HepG2 (cell line): ENCODE measurements around the gene WDR18. TPM values are rescaled to one million over a fixed set of nuclear protein-coding genes. Genes with fewer than 3 reads are reported as not detected.

Experiments used
- ATAC-seq: fragments of 200-7000 bp; cut with Tn5 transposase; 3 replicates; pipeline ENCODE4 v1.9.1; 2020; ENCODE audit warnings: mild to moderate bottlenecking, moderate library complexity
- BruUV-seq: library from RNA; stranded (reverse); fragments of 400-500 nt; replicated peaks from 2 replicates; lab custom pipeline; 2021; lab: Mats Ljungman, UMichigan
- CTCF ChIA-PET: fragments of 300-600 bp; formaldehyde crosslinking; extraction: SDS; loops from one replicate; lab custom pipeline; 2021; ENCODE audit warnings: low total read pairs, inconsistent platforms, low intra/inter-chr PET ratio; lab: Yijun Ruan, JAX
- POLR2A ChIA-PET: fragments of 350-600 bp; sonication (Branson Sonifier 250); formaldehyde crosslinking; loops from one replicate; lab custom pipeline; 2020; ENCODE audit warnings: antibody characterized with exemption, inconsistent platforms; lab: Yijun Ruan, JAX
- DNase-seq: peaks from one replicate; pipeline ENCODE4 v3.0.0-alpha.2; 2015; ENCODE audit warnings: low spot score
- FAIRE-seq: peaks from 3 replicates; lab custom pipeline; 2011; peaks lifted over from hg19 to GRCh38; lab: Jason Lieb, UNC
- H2AFZ ChIP-seq: one replicate; pipeline ENCODE4 v1.6.1; 2011; ENCODE audit warnings: low read length, inconsistent platforms
- H3K27ac ChIP-seq: fragments of 300-600 bp; 3 replicates; pipeline ENCODE4 v1.8.0; 2011; ENCODE audit warnings: mixed run types, mild to moderate bottlenecking, mixed read lengths, low read length, inconsistent platforms; ENCODE audit not compliant: insufficient read depth; ENCODE audit errors: extremely low read length
- H3K27me3 ChIP-seq, 2 experiments: fragments of 200-600 bp in 1 of 2; 2 replicates in 1 of 2; 3 replicates in 1 of 2; pipeline versions ENCODE4 v1.6.0 to v1.8.0; 2011; ENCODE audit warnings: low read length in 2 of 2, mild to moderate bottlenecking in 2 of 2, moderate library complexity in 2 of 2, inconsistent platforms in 1 of 2; ENCODE audit not compliant: insufficient read depth in 2 of 2, control insufficient read depth in 1 of 2
- H3K36me3 ChIP-seq, 2 experiments: fragments of 200-600 bp in 1 of 2; replicated peaks in 1 of 2; 2 replicates in 1 of 2; 3 replicates in 1 of 2; pipeline versions ENCODE4 v1.5.1 to v1.8.0; 2011; ENCODE audit warnings: low read length in 2 of 2, inconsistent platforms in 1 of 2; ENCODE audit not compliant: insufficient read depth in 2 of 2, control insufficient read depth in 1 of 2
- H3K4me1 ChIP-seq: 2 replicates; pipeline ENCODE4 v1.5.1; 2012; ENCODE audit warnings: low read length, inconsistent platforms; ENCODE audit not compliant: insufficient read depth
- H3K4me2 ChIP-seq: 2 replicates; pipeline ENCODE4 v1.6.0; 2011; ENCODE audit warnings: low read depth, low read length, inconsistent platforms
- H3K4me3 ChIP-seq, 3 experiments: fragments of 200-600 bp in 1 of 3; sonication (generic), shearing (Covaris generic) in 1 of 3; replicated peaks in 1 of 3; 2 replicates each; pipeline ENCODE4 v1.5.1; 2011 to 2016; ENCODE audit warnings: low read length in 3 of 3, inconsistent platforms in 2 of 3, low read depth in 2 of 3, mild to moderate bottlenecking in 2 of 3, control low read depth in 1 of 3, mixed read lengths in 1 of 3; ENCODE audit not compliant: insufficient read depth in 1 of 3
- H3K79me2 ChIP-seq: one replicate; pipeline ENCODE4 v1.6.1; 2011; ENCODE audit warnings: low read length, inconsistent platforms; ENCODE audit not compliant: insufficient read depth
- H3K9ac ChIP-seq: 2 replicates; pipeline ENCODE4 v1.6.0; 2011; ENCODE audit warnings: mild to moderate bottlenecking, low read depth, low read length, inconsistent platforms; ENCODE audit not compliant: insufficient read depth
- H3K9me3 ChIP-seq: 2 replicates; pipeline ENCODE4 v1.5.1; 2012; ENCODE audit warnings: mild to moderate bottlenecking, low read length
- H4K20me1 ChIP-seq: 2 replicates; pipeline ENCODE4 v1.6.0; 2011; ENCODE audit warnings: inconsistent platforms, mild to moderate bottlenecking, low read length, moderate library complexity; ENCODE audit not compliant: insufficient read depth
- AGO2 ChIP-seq: fragments of 200-400 bp; formaldehyde crosslinking; optimal IDR thresholded peaks from 2 replicates; pipeline ENCODE3; 2017; ENCODE audit warnings: mild to moderate bottlenecking, low read depth, low read length, moderate library complexity
- FOXK2 ChIP-seq: fragments of 450-650 bp; IDR thresholded peaks from 2 replicates; pipeline ENCODE4 v1.6.1; 2016
- FOXO4 ChIP-seq: sonication (generic); formaldehyde crosslinking; conservative IDR thresholded peaks from 2 replicates; pipeline ENCODE4 v1.8.1; 2023; ENCODE audit warnings: missing genetic modification reagents
- GZF1 ChIP-seq: sonication (generic); formaldehyde crosslinking; IDR thresholded peaks from 2 replicates; pipeline ENCODE4 v1.5.1; 2020; ENCODE audit warnings: mild to moderate bottlenecking, missing genetic modification reagents
- IRF1 ChIP-seq: sonication (generic); formaldehyde crosslinking; IDR thresholded peaks from 2 replicates; pipeline ENCODE4 v1.4.0; 2020; ENCODE audit warnings: low read depth, mild to moderate bottlenecking, missing genetic modification reagents
- IRX3 ChIP-seq: sonication (generic); formaldehyde crosslinking; IDR thresholded peaks from 2 replicates; pipeline ENCODE4 v1.8.1; 2023; ENCODE audit warnings: mild to moderate bottlenecking, low read depth, missing genetic modification reagents, borderline replicate concordance
- MAZ ChIP-seq, 2 experiments: sonication (generic) in 1 of 2; formaldehyde crosslinking in 1 of 2; IDR thresholded peaks; 2 replicates each; pipeline versions ENCODE4 v1.5.0 to v1.6.1; 2012 to 2020; ENCODE audit warnings: low read depth in 2 of 2, mild to moderate bottlenecking in 2 of 2, borderline replicate concordance in 1 of 2, improper control_type of control experiment in 1 of 2, low read length in 1 of 2, missing genetic modification reagents in 1 of 2, moderate library complexity in 1 of 2
- NR2F1 ChIP-seq, 2 experiments: fragments of 450-650 bp in 1 of 2; formaldehyde crosslinking in 1 of 2; IDR thresholded peaks; 2 replicates each; pipeline versions ENCODE4 v1.5.0 to v1.6.1; 2016 to 2020; ENCODE audit warnings: mild to moderate bottlenecking in 1 of 2, missing compliant biosample characterization in 1 of 2, missing genetic modification reagents in 1 of 2, moderate library complexity in 1 of 2
- PCBP1 ChIP-seq: fragments of 200-400 bp; formaldehyde crosslinking; IDR thresholded peaks from 2 replicates; pipeline ENCODE4 v1.6.1; 2017; ENCODE audit warnings: mild to moderate bottlenecking, low read depth, low read length, borderline replicate concordance
- RBFOX2 ChIP-seq: fragments of 200-400 bp; formaldehyde crosslinking; IDR thresholded peaks from 2 replicates; pipeline ENCODE4 v1.6.1; 2017; ENCODE audit warnings: low read depth, mild to moderate bottlenecking, low read length
- RBM22 ChIP-seq: fragments of 200-400 bp; formaldehyde crosslinking; optimal IDR thresholded peaks from 2 replicates; pipeline ENCODE3; 2017; ENCODE audit warnings: mild to moderate bottlenecking, low read length, moderate library complexity
- SMC3 ChIP-seq: IDR thresholded peaks from 2 replicates; pipeline ENCODE4 v1.6.1; 2011; ENCODE audit warnings: low read length, improper control_type of control experiment
- ZNF17 ChIP-seq: sonication (generic); formaldehyde crosslinking; IDR thresholded peaks from 2 replicates; pipeline ENCODE4 v1.5.0; 2020; ENCODE audit warnings: mild to moderate bottlenecking, missing genetic modification reagents
- ZNF205 ChIP-seq: IDR thresholded peaks from 2 replicates; pipeline ENCODE4 v1.6.1; 2018; ENCODE audit warnings: missing biosample characterization, missing genetic modification reagents
- ZNF335 ChIP-seq: sonication (generic); formaldehyde crosslinking; IDR thresholded peaks from 2 replicates; pipeline ENCODE4 v1.4.0; 2020; ENCODE audit warnings: missing genetic modification reagents
- ZNF432 ChIP-seq: sonication (generic); formaldehyde crosslinking; IDR thresholded peaks from 2 replicates; pipeline ENCODE4 v1.5.0; 2020; ENCODE audit warnings: missing genetic modification reagents, mild to moderate bottlenecking, borderline replicate concordance
- WGBS: methylation state at CpG from one replicate; pipeline ENCODE4 v1.1.6; 2017; ENCODE audit warnings: low lambda C conversion rate; 5-methylcytosine and 5-hydroxymethylcytosine counted together
- in situ Hi-C: cut with HindIII; loops from 2 replicates; pipeline ENCODE4 v1.10.0; 2017; ENCODE audit warnings: low pct_unique_long_range_greater_than_20kb; ENCODE audit not compliant: extremely low pct_ligation_motif_present
- intact Hi-C: fragments of 100-400 bp; cut with micrococcal nuclease; formaldehyde crosslinking; loops from one replicate; pipeline ENCODE4 v1.10.0; 2022; ENCODE audit not compliant: unreplicated experiment
- polyA plus RNA-seq, 8 experiments: library from polyadenylated mRNA; depleted of rRNA in 3 of 8; stranded (reverse) in 7 of 8; unstranded in 1 of 8; fragments of >200 nt; fragmentation: Illumina TruSeq in 4 of 8; extraction: Trizol in 4 of 8; gene quantifications; 2 replicates each; pipeline versions ENCODE4 v1.2.1 to v1.2.3, GENCODE V29; 2011 to 2016; ENCODE audit warnings: low read depth in 4 of 8, missing spikeins in 1 of 8, mixed read lengths in 1 of 8; ENCODE audit not compliant: insufficient read depth in 1 of 8
- total RNA-seq, 5 experiments: library from RNA; depleted of rRNA; stranded (reverse); fragments of >200 nt; fragmentation: Illumina TruSeq; extraction: Trizol; gene quantifications; 2 replicates each; pipeline ENCODE4 v1.2.3, GENCODE V29; 2016; ENCODE audit warnings: low read depth in 1 of 5
- TF ChIP-seq, protein P1 (sequence below): sonication (generic); formaldehyde crosslinking; IDR thresholded peaks from 2 replicates; pipeline ENCODE4 v1.9.0; 2022; ENCODE audit warnings: missing genetic modification reagents, mild to moderate bottlenecking, borderline replicate concordance
- TF ChIP-seq, protein P2 (sequence below): sonication (generic); formaldehyde crosslinking; IDR thresholded peaks from 2 replicates; pipeline ENCODE4 v1.4.0; 2020; ENCODE audit warnings: missing genetic modification reagents, borderline replicate concordance

The WDR18 gene
- total and polyA plus RNA-seq, 2 of the 13 experiments (the other 11 are each of a cell fraction or from before 2014, with no cell fraction given): 36.4 to 47.6 TPM

DNA sequence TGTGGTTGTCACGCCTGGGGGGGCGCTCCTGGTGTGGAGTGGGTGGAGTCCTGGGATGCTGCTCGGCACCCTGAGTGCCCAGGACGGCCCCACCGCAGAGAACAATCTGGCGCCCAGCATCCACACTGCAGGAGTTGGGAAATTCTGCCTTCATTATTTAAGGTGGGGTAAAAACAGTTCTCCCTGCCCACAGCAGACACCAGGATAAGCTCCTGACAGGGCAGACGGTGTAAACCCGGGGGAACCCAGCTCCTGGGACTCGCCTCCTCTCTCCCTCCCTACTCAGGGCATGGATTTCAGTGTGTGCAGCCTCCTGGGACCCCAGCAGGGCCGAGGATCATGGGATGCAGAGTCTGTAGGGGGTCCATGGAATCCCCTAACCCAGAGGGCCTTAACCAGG is 7.7 kb upstream of the WDR18 start (continued):
- peak; percentile 77 for TF ChIP-seq RBM22
- no peak for TF ChIP-seq NR2F1 (CRISPR knock-in tag; IDR thresholded peaks at IDR 0.05)

DNA sequence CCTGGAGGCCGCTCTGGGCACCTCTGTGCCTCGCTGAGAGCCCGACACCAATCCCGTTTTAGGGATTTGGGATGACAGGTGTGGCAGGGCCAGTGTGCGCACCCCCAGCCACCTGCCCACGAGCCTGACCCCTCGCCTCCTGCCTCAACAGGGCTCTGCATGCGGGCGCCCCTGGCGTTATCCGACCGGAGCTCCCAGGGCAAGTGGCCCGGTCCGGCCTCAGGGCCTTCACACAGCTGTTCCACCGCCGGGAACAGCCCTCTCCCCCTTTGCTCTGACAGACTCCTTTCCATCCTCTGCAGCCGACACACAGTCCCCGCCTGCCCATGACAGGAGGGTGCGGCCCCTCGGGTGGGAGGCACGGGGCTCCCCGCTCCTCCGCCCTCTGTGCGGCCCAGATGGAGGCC is 7.1 kb upstream of the WDR18 start:
- Histone ChIP-seq H3K36me3 (peaks cover 4 to 5% of the 10 kb centered on the region in 2 experiments), H3K9ac (no peak overlapping the region), H2AFZ (no peak overlapping the region), H3K27ac (no peak overlapping the region), H3K9me3 (no peaks in the 10 kb centered on the region), H3K4me1 (peaks cover 24% of the 10 kb centered on the region), H3K4me3 (no peak overlapping the region), H4K20me1 (no peaks in the 10 kb centered on the region), H3K27me3 (no peaks in the 10 kb centered on the region), H3K4me2 (no peak overlapping the region), H3K79me2 (peaks cover 7% of the 10 kb centered on the region)
- in situ Hi-C loops (no loop called here), intact Hi-C loops (no loop called here)
- DNase-seq (no peak), FAIRE-seq (no peak), ATAC-seq (peak; percentile 25)
- ChIA-PET POLR2A (interaction anchor here (1.0 to 1.4 kb wide), 2 partner anchors 24 to 52 kb away, joined by 3 to 5 read pairs; partner anchors contain the start of gene ARID3A), CTCF (no interaction called here)
- WGBS: 94% methylated on average over 6 of the region's 24 CpGs
- no TSS peak for BruUV-seq
- 0 out of 2 replicates have a peak, but pooled peaks have one; percentile 4 for TF ChIP-seq IRX3 (CRISPR knock-in tag)
- TF ChIP-seq GZF1 (CRISPR knock-in tag): no peak
- TF ChIP-seq SMC3: no peak
- TF ChIP-seq, protein P1, sequence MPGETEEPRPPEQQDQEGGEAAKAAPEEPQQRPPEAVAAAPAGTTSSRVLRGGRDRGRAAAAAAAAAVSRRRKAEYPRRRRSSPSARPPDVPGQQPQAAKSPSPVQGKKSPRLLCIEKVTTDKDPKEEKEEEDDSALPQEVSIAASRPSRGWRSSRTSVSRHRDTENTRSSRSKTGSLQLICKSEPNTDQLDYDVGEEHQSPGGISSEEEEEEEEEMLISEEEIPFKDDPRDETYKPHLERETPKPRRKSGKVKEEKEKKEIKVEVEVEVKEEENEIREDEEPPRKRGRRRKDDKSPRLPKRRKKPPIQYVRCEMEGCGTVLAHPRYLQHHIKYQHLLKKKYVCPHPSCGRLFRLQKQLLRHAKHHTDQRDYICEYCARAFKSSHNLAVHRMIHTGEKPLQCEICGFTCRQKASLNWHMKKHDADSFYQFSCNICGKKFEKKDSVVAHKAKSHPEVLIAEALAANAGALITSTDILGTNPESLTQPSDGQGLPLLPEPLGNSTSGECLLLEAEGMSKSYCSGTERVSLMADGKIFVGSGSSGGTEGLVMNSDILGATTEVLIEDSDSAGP (CRISPR knock-in tag): 0 out of 2 replicates have a peak, but pooled peaks have one; percentile 3
- TF ChIP-seq, protein P2, sequence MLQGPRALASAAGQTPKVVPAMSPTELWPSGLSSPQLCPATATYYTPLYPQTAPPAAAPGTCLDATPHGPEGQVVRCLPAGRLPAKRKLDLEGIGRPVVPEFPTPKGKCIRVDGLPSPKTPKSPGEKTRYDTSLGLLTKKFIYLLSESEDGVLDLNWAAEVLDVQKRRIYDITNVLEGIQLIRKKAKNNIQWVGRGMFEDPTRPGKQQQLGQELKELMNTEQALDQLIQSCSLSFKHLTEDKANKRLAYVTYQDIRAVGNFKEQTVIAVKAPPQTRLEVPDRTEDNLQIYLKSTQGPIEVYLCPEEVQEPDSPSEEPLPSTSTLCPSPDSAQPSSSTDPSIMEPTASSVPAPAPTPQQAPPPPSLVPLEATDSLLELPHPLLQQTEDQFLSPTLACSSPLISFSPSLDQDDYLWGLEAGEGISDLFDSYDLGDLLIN (CRISPR knock-in tag): no peak
- no peak for TF ChIP-seq IRF1 (CRISPR knock-in tag)
- TF ChIP-seq ZNF205 (CRISPR knock-in tag): no peak
- TF ChIP-seq AGO2: peak; percentile 97
- TF ChIP-seq ZNF17: no peak
- no peak for TF ChIP-seq RBM22
- no peak for TF ChIP-seq ZNF335
- peak; percentile 50 for TF ChIP-seq RBFOX2
- TF ChIP-seq MAZ (IDR thresholded peaks at IDR 0.05; ENCODE audit: borderline replicate concordance, low read depth, low read length): no peak
- TF ChIP-seq MAZ (CRISPR knock-in tag; IDR thresholded peaks at IDR 0.05; ENCODE audit: low read depth): 0 out of 2 replicates have a peak, but pooled peaks have one; percentile 21
- TF ChIP-seq FOXK2: no peak
- TF ChIP-seq PCBP1: 0 out of 2 replicates have a peak, but pooled peaks have one; percentile 30
- TF ChIP-seq ZNF432: no peak
- TF ChIP-seq FOXO4 (CRISPR knock-in tag): no peak
